Measurements from ENCODE around the gene KRT2. TPM values are rescaled to one million over a fixed set of nuclear protein-coding genes. Genes with fewer than 3 reads are reported as not detected.

Gene KRT2
- polyA plus RNA-seq, 2 donors, result 0.09 to 0.12 TPM

GRCh38 chr12:52628841-52629240, 23.2 kb downstream of the KRT2 start:
- H3K4me3 ChIP-seq (ENCODE audit: low read depth in 1 of 2, low read length in 2 of 2), result no peak overlapping the region
- no peaks in the 10 kb centered on the region for H3K9me3 ChIP-seq (ENCODE audit: control insufficient read depth in 2 of 2, insufficient read depth in 1 of 2, low read depth in 1 of 2, low read length in 1 of 2)
- no peaks in the 10 kb centered on the region for H3K36me3 ChIP-seq (ENCODE audit: control insufficient read depth in 2 of 2, insufficient read depth in 2 of 2, low read length in 1 of 2)
- no peaks in the 10 kb centered on the region for H3K4me1 ChIP-seq (ENCODE audit: control insufficient read depth in 2 of 2, insufficient read depth in 2 of 2, low read length in 1 of 2)
- no peak overlapping the region for H3K27ac ChIP-seq (ENCODE audit: low read depth in 2 of 2, low read length in 1 of 2)
- H3K27me3 ChIP-seq (ENCODE audit: control insufficient read depth in 1 of 2, insufficient read depth in 2 of 2, low read length in 2 of 2), result no peaks in the 10 kb centered on the region
- WGBS, 2 donors, result 81 to 86% methylated on average over 2 of the region's 2 CpGs

GRCh38 chr12:52628111-52628507, 23.9 kb downstream of the KRT2 start:
- 81 to 86% methylated on average over 4 of the region's 4 CpGs for WGBS, 2 donors
- Histone ChIP-seq H3K27me3 (ENCODE audit: control insufficient read depth in 1 of 2, insufficient read depth in 2 of 2, low read length in 2 of 2) (no peaks in the 10 kb centered on the region), H3K36me3 (ENCODE audit: control insufficient read depth in 2 of 2, insufficient read depth in 2 of 2, low read length in 1 of 2) (no peaks in the 10 kb centered on the region)

GRCh38 chr12:52627395-52628110, 24.5 kb downstream of the KRT2 start:
- 70 to 72% methylated on average over 2 of the region's 2 CpGs for WGBS, 2 donors

More at GRCh38 chr12:52628111-52628507, 23.9 kb downstream of the KRT2 start:
- H3K27ac ChIP-seq (ENCODE audit: low read depth in 2 of 2, low read length in 1 of 2), result no peak overlapping the region
- no peak overlapping the region for H3K4me3 ChIP-seq (ENCODE audit: low read depth in 1 of 2, low read length in 2 of 2)
- H3K4me1 ChIP-seq (ENCODE audit: control insufficient read depth in 2 of 2, insufficient read depth in 2 of 2, low read length in 1 of 2), result no peaks in the 10 kb centered on the region
- no peaks in the 10 kb centered on the region for H3K9me3 ChIP-seq (ENCODE audit: control insufficient read depth in 2 of 2, insufficient read depth in 1 of 2, low read depth in 1 of 2, low read length in 1 of 2)

GRCh38 chr12:52622349-52622748, 29.7 kb downstream of the KRT2 start:
- Histone ChIP-seq H3K9me3 (ENCODE audit: control insufficient read depth in 2 of 2, insufficient read depth in 1 of 2, low read depth in 1 of 2, low read length in 1 of 2) (no peaks in the 10 kb centered on the region), H3K4me1 (ENCODE audit: control insufficient read depth in 2 of 2, insufficient read depth in 2 of 2, low read length in 1 of 2) (no peaks in the 10 kb centered on the region), H3K4me3 (ENCODE audit: low read depth in 1 of 2, low read length in 2 of 2) (no peak overlapping the region), H3K27ac (ENCODE audit: low read depth in 2 of 2, low read length in 1 of 2) (no peak overlapping the region), H3K36me3 (ENCODE audit: control insufficient read depth in 2 of 2, insufficient read depth in 2 of 2, low read length in 1 of 2) (no peaks in the 10 kb centered on the region), H3K27me3 (ENCODE audit: control insufficient read depth in 1 of 2, insufficient read depth in 2 of 2, low read length in 2 of 2) (no peaks in the 10 kb centered on the region)
- WGBS, 2 donors, result 79 to 88% methylated on average over 5 of the region's 5 CpGs

More at GRCh38 chr12:52627395-52628110, 24.5 kb downstream of the KRT2 start:
- Histone ChIP-seq H3K27ac (ENCODE audit: low read depth in 2 of 2, low read length in 1 of 2) (no peak overlapping the region), H3K36me3 (ENCODE audit: control insufficient read depth in 2 of 2, insufficient read depth in 2 of 2, low read length in 1 of 2) (no peaks in the 10 kb centered on the region), H3K27me3 (ENCODE audit: control insufficient read depth in 1 of 2, insufficient read depth in 2 of 2, low read length in 2 of 2) (no peaks in the 10 kb centered on the region), H3K4me3 (ENCODE audit: low read depth in 1 of 2, low read length in 2 of 2) (no peak overlapping the region), H3K9me3 (ENCODE audit: control insufficient read depth in 2 of 2, insufficient read depth in 1 of 2, low read depth in 1 of 2, low read length in 1 of 2) (no peaks in the 10 kb centered on the region), H3K4me1 (ENCODE audit: control insufficient read depth in 2 of 2, insufficient read depth in 2 of 2, low read length in 1 of 2) (no peaks in the 10 kb centered on the region)

- whole genome bisulfite sequencing, 2 donors, result 85% methylated on average over 2 of the region's 2 CpGs
- no peaks in the 10 kb centered on the region for H3K36me3 ChIP-seq (ENCODE audit: control insufficient read depth in 2 of 2, insufficient read depth in 2 of 2, low read length in 1 of 2)
- H3K27ac ChIP-seq (ENCODE audit: low read depth in 2 of 2, low read length in 1 of 2), result no peak overlapping the region
- H3K4me1 ChIP-seq (ENCODE audit: control insufficient read depth in 2 of 2, insufficient read depth in 2 of 2, low read length in 1 of 2), result no peaks in the 10 kb centered on the region
- no peaks in the 10 kb centered on the region for H3K27me3 ChIP-seq (ENCODE audit: control insufficient read depth in 1 of 2, insufficient read depth in 2 of 2, low read length in 2 of 2)
- no peaks in the 10 kb centered on the region for H3K9me3 ChIP-seq (ENCODE audit: control insufficient read depth in 2 of 2, insufficient read depth in 1 of 2, low read depth in 1 of 2, low read length in 1 of 2)
- no peak overlapping the region for H3K4me3 ChIP-seq (ENCODE audit: low read depth in 1 of 2, low read length in 2 of 2)
These were observed 33.1 kb downstream of the KRT2 start for GRCh38 chr12:52618866-52619265.

GRCh38 chr12:52618216-52618615, 33.8 kb downstream of the KRT2 start, which contains the start of gene KRT73:
TSS of gene KRT73 (minus strand) at chr12:52618559. CDS start at chr12:52618524, 35 bp downstream.
- WGBS, 2 donors, result 87 to 89% methylated on average over 14 of the region's 14 CpGs
- no peaks in the 10 kb centered on the region for H3K27me3 ChIP-seq (ENCODE audit: control insufficient read depth in 1 of 2, insufficient read depth in 2 of 2, low read length in 2 of 2)
- no peaks in the 10 kb centered on the region for H3K9me3 ChIP-seq (ENCODE audit: control insufficient read depth in 2 of 2, insufficient read depth in 1 of 2, low read depth in 1 of 2, low read length in 1 of 2)
- H3K4me1 ChIP-seq (ENCODE audit: control insufficient read depth in 2 of 2, insufficient read depth in 2 of 2, low read length in 1 of 2), result no peaks in the 10 kb centered on the region
- H3K27ac ChIP-seq (ENCODE audit: low read depth in 2 of 2, low read length in 1 of 2), result no peak within 1 kb of the TSS
- H3K36me3 ChIP-seq (ENCODE audit: control insufficient read depth in 2 of 2, insufficient read depth in 2 of 2, low read length in 1 of 2), result no peaks in the 10 kb centered on the region
- H3K4me3 ChIP-seq (ENCODE audit: low read depth in 1 of 2, low read length in 2 of 2), result no peak within 1 kb of the TSS

- Histone ChIP-seq H3K36me3 (ENCODE audit: control insufficient read depth in 2 of 2, insufficient read depth in 2 of 2, low read length in 1 of 2) (no peaks in the 10 kb centered on the region), H3K4me3 (ENCODE audit: low read depth in 1 of 2, low read length in 2 of 2) (no peak overlapping the region), H3K4me1 (ENCODE audit: control insufficient read depth in 2 of 2, insufficient read depth in 2 of 2, low read length in 1 of 2) (no peaks in the 10 kb centered on the region), H3K27ac (ENCODE audit: low read depth in 2 of 2, low read length in 1 of 2) (no peak overlapping the region), H3K9me3 (ENCODE audit: control insufficient read depth in 2 of 2, insufficient read depth in 1 of 2, low read depth in 1 of 2, low read length in 1 of 2) (no peaks in the 10 kb centered on the region), H3K27me3 (ENCODE audit: control insufficient read depth in 1 of 2, insufficient read depth in 2 of 2, low read length in 2 of 2) (no peaks in the 10 kb centered on the region)
- 82 to 88% methylated on average over 7 of the region's 7 CpGs for WGBS, 2 donors
These were observed 34.6 kb downstream of the KRT2 start for GRCh38 chr12:52617403-52617785.

- no peaks in the 10 kb centered on the region for H3K36me3 ChIP-seq (ENCODE audit: control insufficient read depth in 2 of 2, insufficient read depth in 2 of 2, low read length in 1 of 2)
- H3K4me1 ChIP-seq (ENCODE audit: control insufficient read depth in 2 of 2, insufficient read depth in 2 of 2, low read length in 1 of 2), result no peaks in the 10 kb centered on the region
- H3K9me3 ChIP-seq (ENCODE audit: control insufficient read depth in 2 of 2, insufficient read depth in 1 of 2, low read depth in 1 of 2, low read length in 1 of 2), result no peaks in the 10 kb centered on the region
- H3K27ac ChIP-seq (ENCODE audit: low read depth in 2 of 2, low read length in 1 of 2), result no peak overlapping the region
- WGBS, 2 donors, result 82 to 89% methylated on average over 10 of the region's 10 CpGs
- no peak overlapping the region for H3K4me3 ChIP-seq (ENCODE audit: low read depth in 1 of 2, low read length in 2 of 2)
- H3K27me3 ChIP-seq (ENCODE audit: control insufficient read depth in 1 of 2, insufficient read depth in 2 of 2, low read length in 2 of 2), result no peaks in the 10 kb centered on the region
These were observed 35.2 kb downstream of the KRT2 start for GRCh38 chr12:52616680-52617402.

- 85% methylated on average over 9 of the region's 9 CpGs for WGBS, 2 donors
- Histone ChIP-seq H3K4me1 (ENCODE audit: control insufficient read depth in 2 of 2, insufficient read depth in 2 of 2, low read length in 1 of 2) (no peaks in the 10 kb centered on the region), H3K4me3 (ENCODE audit: low read depth in 1 of 2, low read length in 2 of 2) (no peak overlapping the region), H3K9me3 (ENCODE audit: control insufficient read depth in 2 of 2, insufficient read depth in 1 of 2, low read depth in 1 of 2, low read length in 1 of 2) (no peaks in the 10 kb centered on the region), H3K27me3 (ENCODE audit: control insufficient read depth in 1 of 2, insufficient read depth in 2 of 2, low read length in 2 of 2) (no peaks in the 10 kb centered on the region), H3K27ac (ENCODE audit: low read depth in 2 of 2, low read length in 1 of 2) (no peak overlapping the region), H3K36me3 (ENCODE audit: control insufficient read depth in 2 of 2, insufficient read depth in 2 of 2, low read length in 1 of 2) (no peaks in the 10 kb centered on the region)
These were observed 36.1 kb downstream of the KRT2 start for GRCh38 chr12:52615912-52616311.
